HG03025 (cell line): ENCODE data around the gene NDUFB3.
"Not testable (repeated sequence)": the region's sequence is repeated elsewhere in the genome, so short reads cannot be mapped to it uniquely, and the experiment has no call there.

Experiments
- ATAC-seq: cut with Tn5 transposase; IDR thresholded peaks from one replicate; pipeline ENCODE4 v1.9.1; 2021; ENCODE audit warnings: mild to moderate bottlenecking, moderate library complexity; ENCODE audit not compliant: unreplicated experiment, low FRiP score

Gene NDUFB3

DNA sequence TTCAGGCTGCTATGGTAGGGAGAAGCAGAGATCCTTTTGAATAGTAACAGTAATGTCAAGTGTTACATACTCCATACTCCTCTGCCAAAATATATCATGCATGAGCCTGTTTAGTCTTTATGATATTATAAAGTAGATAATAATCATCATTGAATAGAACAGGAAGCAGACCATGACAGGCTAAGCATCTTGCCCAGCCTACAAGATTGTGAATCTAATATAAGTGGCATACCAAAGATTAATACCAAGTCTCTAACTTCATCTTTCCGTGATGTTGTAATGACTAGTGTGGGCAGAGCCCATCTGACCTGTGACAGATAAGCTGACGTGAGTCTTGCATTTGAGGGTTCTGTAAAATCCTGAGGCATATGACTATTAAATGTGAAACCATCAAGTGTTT is 13.1 kb downstream of the NDUFB3 start:
- no peak for ATAC-seq

DNA sequence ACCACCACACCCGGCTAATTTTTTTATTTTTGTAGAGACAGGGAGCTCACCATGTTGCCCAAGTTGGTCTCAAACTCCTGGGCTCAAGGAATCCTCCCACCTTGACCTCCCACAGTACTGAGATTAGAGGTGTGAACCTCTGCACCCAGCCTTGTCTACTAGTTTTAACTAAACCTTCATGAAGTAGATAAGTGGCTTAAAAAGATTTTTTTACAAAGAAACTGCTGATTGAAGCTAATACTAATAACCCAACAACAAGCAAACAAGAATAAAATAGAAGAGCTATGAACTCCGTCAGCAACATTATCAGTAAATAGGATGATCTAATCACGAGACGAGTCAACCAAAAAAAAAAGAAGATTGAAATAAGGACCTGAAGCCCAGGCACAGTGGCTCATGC is 18.8 kb downstream of the NDUFB3 start:
- no peak for ATAC-seq

DNA sequence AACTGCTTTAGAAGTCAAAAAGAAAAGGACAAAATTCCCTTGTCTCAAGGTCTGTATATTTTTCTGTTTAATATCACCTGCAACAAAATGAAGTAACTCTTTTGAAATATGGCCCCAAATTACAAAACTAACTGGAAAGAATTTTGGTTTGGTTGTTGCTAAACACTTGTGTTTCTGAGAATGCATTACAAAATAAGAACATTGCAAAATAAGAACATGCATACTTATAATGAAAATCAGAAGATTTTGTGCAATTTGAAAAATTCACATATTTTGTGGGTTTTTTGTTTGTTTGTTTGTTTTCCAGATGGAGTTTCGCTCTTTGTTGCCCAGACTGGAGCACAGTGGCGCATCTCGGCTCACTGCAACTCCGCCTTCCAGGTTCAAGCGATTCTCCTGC is 21.8 kb downstream of the NDUFB3 start:
- ATAC-seq = no peak

DNA sequence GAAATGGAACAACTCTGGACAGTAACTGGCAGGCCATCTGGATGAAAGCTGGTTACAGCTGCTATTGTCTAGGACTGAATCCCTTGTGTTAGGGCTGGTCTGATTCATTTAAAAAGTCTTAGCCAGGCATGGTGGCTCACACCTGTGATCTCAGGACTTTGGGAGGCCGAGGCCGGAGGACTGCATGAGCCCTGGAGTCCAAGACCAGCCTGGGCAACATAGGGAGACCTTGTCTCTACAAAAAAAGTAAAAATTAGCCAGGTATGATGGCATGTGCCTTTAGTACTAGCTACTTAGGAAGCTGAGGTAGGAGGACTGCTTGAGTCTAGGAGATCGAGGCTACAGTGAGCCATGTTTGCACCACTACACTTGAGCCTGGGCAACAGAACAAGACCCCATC is 28.7 kb downstream of the NDUFB3 start:
- no peak for ATAC-seq

DNA sequence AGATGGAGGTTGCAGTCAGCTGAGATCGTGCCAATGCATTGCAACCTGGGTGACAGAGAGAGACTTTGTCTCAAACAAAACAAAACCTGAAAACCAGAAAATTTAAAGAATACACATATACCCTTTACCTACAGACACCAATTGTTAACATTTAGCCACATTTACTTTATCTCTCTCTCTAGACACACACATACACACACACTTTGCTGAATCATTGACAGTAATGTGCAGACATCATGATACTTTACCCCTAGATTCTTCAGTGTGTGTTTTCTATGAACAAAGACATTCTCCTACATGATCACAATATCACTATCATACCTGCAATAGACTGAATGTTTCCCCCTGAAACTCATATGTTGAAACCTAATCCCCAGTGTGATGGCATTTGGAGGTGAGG is 34.0 kb downstream of the NDUFB3 start:
- ATAC-seq = no peak

DNA sequence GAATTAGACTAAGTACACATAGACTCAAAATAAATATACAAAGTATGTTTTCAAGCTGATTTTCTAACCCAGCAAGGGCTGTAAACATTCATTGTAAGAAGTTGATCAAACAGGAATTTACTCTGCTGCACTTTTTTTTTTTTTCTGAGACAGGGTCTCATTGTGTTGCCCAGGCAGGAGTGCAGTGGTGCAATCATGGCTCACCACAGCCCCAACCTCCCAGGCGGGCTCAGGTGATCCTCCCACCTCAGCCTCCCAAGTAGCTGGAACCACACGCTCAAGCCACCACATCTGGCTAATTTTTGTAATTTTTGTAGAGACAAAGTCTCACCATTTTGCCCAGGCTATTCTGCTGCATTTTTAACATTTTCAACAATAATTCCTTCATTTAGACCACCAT is 35.8 kb downstream of the NDUFB3 start:
- no peak for ATAC-seq

DNA sequence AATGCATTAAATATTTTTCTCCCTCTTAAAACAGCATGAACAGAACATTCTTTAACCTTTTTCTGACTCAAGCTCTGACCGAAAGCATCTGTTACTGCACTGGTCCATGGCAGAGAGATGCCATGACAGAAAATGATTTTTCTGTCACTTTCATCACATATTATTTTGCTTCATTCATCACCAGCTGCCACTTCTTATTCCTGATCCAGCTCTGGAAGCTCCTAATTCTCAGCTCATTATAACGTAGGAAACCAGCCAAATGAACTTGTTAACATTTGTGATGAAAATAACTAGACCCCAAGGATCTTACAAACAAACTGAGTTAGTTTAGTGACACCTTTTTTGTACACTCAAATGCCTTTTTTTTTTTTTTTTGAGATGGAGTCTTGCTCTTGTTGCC is 36.5 kb downstream of the NDUFB3 start:
- ATAC-seq = no peak

DNA sequence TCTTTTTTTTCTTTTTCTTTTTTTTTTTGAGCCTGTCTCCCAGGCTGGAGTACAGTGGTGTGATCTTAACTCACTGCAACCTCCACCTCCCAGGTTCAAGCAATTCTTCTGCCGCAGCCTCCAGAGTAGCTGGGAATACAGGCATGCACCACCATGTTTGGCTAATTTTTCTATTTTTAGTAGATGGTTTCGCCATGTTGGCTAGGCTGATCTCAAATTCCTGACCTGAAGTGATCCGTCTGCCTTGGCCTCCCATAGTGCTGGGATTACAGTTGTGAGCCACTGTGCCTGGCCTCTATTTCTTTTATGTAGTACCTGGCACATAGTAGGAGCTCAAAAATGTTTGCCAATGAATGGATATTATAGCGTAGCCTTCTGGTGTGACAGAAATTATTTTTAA is 37.4 kb downstream of the NDUFB3 start:
- no peak for ATAC-seq

DNA sequence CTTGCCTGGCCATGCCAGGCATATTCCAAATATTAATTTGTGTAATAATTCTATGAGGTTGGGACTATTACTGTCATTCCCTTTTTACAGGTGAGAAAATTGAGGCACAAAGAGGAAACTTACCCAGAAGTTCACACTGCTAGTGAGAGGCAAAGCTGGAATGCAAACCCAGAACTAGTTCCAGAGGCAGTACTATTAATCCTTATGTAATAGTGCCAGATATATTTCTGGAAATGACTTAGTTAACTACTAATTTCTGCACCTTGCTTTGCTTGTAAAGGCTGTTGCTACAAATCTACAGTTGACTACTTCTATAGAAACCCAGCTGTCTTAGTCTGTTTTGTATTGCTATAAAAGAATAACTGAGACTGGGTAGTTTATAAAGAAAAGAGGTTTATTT is 38.8 kb downstream of the NDUFB3 start:
- no peak for ATAC-seq

DNA sequence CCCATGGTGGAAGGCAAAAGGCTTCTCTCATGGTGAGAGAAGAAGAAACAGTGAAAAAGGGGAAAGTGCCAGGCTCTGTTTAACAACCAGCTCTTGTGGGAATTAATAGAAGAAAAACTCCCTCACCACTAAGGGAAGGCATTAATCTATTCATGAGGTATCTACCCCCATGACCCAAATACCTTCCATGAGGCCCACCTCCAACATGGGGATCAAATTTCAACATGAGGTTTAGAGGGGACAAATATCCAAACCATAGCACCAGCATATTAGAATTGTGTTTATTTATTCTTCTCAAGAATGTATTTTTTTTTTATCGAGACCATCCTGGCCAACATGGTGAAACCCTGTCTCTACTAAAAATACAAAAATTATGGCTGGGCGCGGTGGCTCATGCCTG is 39.3 kb downstream of the NDUFB3 start:
- ATAC-seq = no peak

DNA sequence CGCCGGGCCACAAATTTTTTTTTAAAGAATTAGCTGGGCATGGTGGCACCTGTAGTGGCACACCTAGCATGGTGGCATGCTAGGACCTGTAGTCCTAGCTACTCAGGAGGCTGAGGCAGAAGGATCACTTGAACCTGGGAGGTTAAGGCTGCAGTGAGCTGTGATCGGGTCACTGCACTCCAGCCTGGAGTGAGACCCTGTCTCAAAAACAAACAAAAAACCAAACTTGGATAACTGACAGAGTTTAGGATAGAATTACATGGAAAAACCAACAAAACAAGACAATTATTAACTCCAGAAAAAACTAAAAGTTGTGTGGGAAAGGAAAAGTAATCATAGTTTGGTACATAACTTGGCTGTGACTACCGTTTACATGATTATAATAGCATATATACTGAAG is 42.5 kb downstream of the NDUFB3 start:
- no peak for ATAC-seq

DNA sequence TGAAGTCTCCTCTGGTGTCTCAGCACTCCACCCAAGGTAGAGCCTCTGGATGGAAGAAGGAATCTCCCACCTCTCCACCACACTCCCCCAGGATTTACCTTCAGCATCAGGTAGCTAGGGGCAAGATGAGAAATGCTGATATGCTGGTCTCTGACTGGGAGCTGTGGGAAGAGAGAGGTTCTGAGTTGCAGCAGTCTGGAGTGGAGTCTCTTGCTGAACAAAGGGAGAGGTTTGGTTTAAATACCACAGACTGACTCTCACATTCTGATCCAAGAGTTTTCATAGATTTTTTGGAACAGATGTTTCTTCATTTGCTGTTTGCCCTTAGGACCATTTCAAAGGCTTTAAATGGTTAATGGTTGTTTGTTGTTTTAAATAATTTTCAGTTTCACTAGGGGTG is 43.0 kb downstream of the NDUFB3 start:
- ATAC-seq = no peak

DNA sequence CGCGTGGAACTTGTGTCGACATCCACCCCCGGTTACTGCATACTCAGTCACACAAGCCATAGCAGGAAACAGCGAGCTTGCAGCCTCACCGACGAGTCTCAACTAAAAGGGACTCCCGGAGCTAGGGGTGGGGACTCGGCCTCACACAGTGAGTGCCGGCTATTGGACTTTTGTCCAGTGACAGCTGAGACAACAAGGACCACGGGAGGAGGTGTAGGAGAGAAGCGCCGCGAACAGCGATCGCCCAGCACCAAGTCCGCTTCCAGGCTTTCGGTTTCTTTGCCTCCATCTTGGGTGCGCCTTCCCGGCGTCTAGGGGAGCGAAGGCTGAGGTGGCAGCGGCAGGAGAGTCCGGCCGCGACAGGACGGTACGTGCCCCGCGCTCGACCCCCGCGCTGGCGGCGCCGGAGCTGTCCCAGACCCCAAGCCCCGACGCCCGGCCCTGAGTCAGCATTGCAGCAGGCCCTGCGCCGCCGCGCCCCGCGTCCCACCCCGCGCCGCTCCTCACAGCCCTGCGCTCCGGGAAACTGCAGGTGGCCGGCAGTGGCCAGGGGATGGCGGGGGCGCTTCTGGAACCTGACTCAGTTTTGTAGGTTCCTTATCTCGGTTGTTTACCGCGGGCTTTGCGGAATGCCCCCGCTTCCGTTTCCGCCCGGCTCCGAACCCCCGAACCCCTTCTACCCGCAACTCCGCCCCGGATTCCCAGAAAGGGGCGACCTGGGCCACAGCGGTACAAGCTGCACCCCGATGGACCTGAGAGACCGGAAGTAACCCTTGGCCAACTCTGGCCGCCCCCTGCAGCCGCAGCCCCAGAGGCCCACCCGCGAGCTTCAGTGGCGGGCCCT is 44.5 kb downstream of the NDUFB3 start, which contains the start of gene CFLAR:
CFLAR (plus strand) TSS at position 50 of the 844 bp plus-strand sequence. CDS start 13,702 bp downstream, outside the sequence.
- ATAC-seq = peak; percentile 44

DNA sequence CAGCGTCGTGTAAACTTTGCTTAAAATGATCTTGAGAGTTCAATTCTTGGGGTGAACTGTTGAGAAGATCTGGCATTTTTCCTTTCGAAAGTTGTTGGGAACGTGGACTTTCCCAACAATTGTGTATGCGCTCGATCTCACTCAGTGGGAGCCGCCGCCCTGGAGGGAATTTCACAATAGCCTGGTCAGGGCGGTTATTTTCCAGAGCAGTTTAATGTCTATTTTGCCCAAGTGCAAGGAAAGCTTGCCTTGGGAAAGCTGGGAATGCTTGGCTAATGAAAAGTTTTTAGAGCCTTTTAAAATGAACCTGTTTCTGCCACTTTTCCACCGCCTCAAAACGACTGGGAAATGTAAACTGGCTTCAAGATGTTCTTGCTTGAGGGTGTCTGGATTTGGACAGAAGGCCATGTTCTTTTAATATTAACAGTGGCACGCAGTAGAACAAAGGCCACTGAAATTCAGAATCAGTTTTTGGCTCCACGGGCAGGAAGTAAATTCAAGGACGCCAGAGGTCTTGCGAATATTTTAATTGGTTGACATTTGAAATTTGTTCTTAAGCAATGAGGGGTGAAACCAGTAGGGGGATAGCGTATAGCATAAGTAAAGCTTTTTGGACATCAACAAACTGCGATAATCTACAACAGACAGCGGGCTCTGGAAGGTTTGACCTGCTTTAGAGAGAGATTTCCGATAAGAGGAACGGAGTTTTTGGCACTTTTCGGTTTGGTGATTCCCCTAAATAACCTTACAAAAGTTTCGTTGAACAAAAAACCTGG is 45.3 kb downstream of the NDUFB3 start:
- no peak for ATAC-seq

DNA sequence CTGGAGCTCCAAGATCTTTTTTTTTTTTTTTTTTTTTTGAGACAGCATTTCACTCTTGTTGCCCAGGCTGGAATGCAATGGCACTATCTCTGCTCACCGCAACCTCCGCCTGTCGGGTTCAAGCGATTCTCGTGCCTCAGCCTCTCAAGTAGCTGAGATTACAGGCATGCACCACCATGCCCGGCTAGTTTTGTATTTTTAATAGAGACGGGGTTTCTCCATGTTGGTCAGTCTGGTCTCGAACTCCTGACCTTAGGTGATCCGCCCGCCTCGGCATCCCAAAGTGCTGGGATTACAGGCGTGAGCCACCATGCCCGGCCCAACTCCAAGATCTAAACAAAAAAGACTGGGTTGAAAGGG is 45.9 kb downstream of the NDUFB3 start:
- ATAC-seq = not testable (repeated sequence)

DNA sequence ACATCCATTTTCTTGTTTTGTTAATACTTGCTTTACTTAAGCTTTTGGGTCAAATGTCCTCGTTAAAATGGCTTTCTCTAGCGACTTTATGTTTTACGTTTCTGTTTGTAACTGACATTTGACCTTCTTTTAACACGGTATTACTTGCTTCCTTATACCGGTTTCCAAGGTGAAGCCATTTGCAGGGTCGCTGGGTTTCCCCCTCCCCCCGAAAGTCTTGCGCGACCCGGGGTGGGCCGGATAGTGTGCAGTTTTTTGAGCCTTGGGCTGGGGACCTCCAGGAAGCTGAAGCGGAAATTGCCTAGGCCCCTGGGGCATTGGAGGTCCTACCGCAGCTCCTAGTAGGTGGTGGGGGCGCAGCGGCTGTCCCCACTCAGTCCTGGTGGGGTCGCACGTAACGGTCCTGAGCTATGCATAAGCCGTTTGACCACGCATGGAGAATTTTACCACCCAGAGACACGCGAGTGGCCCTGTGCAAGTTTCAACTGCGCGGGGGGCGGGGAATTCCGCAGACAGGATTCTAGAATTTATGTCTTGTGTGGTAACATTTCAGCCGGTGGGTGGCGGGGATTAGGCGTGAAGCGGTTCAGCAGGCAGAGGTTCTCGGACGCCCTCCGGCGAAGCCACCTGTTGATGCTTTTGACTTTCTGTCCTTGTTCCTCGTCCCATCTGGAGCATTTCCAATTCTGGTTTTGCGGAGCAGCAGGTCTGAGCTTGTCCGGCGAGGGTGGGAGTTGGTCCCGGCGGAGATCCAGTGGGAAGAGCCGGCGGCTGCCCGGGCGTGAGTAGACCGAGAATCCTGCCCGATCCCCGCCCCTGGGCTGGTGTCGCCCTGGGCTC is 46.5 kb downstream of the NDUFB3 start:
- ATAC-seq = peak; percentile 26

DNA sequence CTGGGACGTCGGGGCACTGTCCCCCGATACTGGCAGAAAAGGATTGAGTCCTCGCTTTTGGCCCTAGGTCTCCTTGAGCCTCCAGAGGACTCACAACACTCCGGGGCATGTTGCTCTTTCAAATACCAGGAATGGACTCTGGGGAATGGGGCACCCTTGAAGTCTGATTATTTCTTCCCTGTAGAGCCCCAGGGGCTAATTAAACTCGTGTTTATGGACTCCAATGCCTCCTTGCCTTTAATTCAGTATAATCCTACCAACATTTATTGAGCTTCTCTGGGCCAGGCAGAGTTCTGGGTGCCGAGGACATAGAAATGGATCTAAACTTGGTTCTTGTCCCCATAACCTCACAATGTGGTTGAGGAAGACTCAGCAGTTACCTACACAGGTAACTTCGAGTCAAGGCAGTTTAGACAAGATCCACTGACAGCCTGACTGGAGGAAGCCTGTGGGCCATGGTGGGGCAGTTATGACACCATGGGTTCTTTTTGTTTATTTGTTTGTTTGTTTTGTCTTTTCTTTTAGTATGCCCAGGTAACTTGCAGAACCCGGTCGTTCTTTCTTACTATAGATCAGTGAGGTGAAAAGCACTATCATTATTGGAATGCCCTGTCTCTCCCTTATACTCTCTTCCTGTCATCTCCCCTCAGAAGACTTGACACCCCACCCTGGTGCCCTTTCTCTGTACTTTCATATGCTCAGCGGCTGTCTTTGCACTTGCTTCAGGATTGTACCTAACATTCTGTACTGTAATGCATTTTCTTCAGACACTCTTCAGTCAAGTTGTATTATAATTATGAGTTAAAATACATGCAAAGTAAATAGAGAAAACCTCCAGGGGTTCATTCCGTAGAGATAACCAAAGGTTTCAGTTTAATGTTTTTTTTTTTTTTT is 47.4 kb downstream of the NDUFB3 start:
- no peak for ATAC-seq

DNA sequence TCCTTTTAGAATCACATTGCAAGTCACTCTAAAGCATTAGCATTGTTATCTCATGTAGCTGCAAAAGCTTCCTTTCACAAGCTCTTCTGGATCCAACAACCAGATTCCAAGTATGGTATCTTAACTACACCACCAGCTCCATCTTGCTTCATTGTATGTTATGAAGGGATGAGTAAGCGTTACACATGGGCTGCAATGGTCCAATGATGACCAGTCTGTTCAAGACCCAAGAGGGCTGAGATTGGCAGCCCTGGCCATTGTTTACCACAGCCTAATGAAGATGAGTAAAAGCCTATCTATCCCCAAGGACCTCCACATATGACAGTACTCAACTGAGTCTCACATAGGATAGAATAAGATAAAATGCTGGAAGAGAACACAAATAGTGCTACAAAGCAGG is 50.5 kb downstream of the NDUFB3 start:
- ATAC-seq = no peak

DNA sequence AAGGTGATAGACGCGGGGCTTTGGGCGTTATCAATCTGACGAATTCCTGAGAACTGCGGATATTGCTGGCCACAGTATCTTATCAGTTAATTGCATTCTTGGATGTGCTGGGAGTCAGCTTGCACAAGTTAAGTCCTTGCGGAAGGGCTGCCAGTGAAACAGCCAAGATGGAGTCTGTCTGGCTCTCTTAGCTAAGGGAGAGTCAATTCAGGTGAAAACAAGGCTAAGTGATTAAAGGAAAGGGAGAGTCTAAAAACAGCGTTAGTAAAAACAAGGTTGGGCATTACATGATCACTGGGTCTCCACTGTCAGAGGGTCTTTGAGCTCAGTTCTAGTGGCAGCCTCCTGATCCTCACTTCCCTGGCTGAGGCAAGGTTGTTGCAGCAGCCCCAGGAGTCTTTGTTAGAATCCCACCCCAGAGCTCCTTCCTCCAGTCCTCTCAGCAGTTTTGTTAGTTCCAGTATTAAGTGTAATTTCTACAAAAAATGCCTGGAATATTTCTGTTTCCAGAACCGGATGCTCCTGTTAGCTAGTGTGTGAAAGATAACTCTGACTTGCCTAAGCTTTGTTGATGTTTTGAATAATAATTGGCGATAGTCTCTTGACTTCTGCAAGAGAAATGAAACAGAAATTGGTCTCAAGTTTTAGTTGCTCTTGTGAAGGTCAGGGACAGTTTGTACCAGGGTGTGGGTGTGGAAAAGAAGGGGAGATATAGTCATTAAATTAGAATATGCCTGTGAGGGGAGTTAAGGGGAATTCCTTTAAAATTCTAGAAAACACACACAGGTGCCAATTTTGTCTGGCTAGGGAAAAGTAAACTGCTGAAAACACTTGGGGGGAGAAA is 54.7 kb downstream of the NDUFB3 start:
- no peak for ATAC-seq
